MV-4-11 (cell line): Measurements from ENCODE around the gene PSME2.

Experiments used
- DNase-seq: peaks from one replicate; lab custom pipeline; 2025; lab: John Stamatoyannopoulos, UW

Gene PSME2

DNA sequence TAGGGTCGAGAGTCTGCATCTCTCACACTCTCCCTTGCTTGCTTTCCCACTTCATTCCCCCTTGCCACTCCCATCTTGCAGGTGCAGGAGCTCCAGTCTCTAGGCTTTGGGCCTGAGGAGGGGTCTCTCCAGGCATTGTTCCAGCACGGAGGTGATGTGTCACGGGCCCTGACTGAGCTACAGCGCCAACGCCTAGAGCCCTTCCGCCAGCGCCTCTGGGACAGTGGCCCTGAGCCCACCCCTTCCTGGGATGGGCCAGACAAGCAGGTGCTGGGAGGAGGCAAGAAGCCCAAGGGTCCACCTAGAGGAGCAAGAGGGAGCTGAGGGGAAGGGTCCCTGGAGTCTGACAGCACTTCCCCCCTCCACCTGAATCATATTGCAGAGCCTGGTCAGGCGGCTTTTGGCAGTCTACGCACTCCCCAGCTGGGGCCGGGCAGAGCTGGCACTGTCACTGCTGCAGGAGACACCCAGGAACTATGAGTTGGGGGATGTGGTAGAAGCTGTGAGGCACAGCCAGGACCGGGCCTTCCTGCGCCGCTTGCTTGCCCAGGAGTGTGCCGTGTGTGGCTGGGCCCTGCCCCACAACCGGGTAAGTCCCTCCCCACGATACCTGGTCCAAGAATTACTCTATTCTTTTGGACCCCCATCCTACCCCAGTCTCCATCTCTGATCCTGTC lies 5.1 kb upstream of the PSME2 start:
- DNase-seq: no peak

DNA sequence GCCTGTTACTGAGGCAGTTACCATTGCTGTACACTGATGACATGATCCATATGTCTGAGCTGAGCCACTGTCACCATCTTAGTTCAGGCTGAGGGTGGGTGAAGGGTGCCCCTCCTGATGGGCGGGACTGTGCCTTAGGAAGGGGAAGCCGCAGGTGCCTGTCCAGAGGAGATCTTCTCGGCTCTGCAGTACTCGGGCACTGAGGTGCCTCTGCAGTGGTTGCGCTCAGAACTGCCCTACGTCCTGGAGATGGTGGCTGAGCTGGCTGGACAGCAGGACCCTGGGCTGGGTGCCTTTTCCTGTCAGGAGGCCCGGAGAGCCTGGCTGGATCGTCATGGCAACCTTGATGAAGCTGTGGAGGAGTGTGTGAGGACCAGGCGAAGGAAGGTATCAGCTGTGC lies 4.6 kb upstream of the PSME2 start:
- DNase-seq: no peak

DNA sequence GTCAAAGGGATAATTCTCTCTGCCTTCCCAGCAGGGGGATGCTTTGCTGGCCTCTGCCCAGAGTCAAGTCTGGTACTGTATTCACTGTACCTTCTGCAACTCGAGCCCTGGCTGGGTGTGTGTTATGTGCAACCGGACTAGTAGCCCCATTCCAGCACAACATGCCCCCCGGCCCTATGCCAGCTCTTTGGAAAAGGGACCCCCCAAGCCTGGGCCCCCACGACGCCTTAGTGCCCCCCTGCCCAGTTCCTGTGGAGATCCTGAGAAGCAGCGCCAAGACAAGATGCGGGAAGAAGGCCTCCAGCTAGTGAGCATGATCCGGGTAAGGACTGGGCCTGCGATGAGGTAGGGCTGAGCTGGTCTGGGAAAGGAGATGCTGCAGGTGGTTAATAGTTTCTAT lies 4.2 kb upstream of the PSME2 start:
- no peak for DNase-seq

DNA sequence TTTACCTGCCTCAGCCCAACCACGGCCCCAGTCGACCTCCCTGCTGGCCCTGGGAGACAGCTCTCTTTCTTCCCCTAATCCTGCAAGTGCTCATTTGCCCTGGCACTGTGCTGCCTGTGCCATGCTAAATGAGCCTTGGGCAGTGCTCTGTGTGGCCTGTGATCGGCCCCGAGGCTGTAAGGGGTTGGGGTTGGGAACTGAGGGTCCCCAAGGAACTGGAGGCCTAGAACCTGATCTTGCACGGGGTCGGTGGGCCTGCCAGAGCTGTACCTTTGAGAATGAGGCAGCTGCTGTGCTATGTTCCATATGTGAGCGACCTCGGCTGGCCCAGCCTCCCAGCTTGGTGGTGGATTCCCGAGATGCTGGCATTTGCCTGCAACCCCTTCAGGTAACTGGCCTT lies 3.7 kb upstream of the PSME2 start:
- no peak for DNase-seq

DNA sequence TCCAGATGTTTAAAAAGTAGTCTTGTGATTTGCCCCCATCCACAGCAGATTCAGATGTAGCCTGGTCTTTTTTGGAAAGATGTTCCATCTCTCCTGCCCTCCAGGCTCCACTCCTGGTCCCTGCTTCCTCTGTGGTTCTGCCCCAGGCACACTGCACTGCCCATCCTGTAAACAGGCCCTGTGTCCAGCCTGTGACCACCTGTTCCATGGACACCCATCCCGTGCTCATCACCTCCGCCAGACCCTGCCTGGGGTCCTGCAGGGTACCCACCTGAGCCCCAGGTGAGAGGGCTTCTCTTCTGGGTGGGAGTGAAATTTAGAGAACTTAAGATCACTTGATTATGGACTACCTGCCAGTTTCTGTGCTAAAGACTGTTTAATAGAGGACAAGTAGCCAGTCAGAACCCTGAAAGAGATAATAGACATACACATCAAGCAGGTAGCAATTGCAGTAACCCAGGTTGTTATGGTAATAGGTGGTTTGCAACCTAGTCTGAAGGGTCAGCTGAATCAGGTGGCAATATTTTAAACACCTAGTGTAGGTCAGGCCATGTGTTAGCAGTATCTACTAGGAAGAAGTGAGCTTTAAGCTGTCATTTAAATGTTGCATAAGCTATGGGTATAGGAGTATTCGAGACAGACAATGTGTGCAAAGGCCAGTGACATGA lies 3.0 kb upstream of the PSME2 start:
- no peak for DNase-seq

DNA sequence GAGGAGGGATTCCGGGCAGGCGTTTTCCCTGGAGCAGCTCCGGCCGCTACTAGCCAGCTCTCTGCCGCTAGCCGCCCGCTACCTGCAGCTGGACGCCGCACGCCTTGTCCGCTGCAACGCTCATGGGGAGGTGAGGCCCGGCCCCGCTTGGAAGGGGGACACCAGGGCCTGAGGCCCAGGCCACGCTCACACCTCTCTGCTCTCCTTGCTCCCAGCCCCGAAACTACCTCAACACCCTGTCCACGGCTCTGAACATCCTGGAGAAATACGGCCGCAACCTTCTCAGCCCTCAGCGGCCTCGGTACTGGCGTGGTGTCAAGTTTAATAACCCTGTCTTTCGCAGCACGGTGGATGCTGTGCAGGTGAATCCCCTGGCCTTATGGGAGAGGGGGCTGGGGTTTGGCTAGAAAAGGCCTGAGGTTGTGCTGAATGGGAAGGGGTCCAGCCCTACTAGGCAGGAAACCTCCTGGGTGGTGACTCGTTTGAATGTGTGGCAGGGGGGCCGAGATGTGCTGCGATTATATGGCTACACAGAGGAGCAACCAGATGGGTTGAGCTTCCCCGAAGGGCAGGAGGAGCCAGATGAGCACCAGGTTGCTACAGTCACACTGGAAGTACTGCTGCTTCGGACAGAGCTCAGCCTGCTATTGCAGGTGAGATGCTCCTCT lies 1.5 kb upstream of the PSME2 start:
- DNase-seq: no peak

DNA sequence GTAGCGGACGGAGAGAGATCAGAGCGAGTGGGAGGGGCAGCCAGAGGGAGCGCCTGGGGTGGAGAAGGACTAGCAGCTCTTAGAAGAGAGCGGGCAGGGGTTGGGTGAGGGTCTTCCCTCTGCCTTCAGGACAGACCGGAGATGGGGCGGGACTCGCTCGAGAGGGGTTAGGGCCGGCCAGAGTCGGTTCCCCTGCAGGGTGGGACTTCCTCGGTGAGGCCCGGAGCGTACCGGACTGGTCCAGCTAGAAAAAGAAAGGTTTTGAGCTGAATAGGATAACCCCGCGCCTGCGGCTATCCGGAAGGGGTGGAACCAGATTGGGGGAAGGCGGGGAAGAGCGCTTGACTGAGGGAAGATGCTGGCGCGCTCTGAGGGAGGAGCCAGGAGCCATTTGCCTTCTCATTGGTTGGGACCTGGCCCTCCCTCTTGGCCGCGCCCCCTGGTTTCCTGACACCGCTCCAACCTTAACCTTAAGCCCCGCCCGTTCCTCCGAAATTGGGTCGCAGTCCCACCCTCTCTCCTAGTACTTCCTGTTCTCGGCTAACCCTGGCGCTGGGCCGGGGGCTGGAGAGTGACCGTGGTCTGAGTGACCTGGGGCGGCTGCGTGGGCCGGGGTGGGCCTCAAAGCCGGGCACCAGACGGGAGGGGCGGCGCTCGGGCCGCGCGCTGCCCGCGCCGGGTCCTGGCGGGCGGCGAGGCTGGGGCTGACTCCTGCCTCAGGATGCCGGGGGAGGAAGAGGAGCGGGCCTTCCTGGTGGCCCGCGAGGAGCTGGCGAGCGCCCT lies 759 bp upstream of the PSME2 start, which contains the start of gene RNF31:
RNF31 (plus strand) TSS at position 521 of the 783 bp plus-strand sequence; CDS start at position 722, 201 bp downstream.
- DNase-seq: peak; percentile 99

DNA sequence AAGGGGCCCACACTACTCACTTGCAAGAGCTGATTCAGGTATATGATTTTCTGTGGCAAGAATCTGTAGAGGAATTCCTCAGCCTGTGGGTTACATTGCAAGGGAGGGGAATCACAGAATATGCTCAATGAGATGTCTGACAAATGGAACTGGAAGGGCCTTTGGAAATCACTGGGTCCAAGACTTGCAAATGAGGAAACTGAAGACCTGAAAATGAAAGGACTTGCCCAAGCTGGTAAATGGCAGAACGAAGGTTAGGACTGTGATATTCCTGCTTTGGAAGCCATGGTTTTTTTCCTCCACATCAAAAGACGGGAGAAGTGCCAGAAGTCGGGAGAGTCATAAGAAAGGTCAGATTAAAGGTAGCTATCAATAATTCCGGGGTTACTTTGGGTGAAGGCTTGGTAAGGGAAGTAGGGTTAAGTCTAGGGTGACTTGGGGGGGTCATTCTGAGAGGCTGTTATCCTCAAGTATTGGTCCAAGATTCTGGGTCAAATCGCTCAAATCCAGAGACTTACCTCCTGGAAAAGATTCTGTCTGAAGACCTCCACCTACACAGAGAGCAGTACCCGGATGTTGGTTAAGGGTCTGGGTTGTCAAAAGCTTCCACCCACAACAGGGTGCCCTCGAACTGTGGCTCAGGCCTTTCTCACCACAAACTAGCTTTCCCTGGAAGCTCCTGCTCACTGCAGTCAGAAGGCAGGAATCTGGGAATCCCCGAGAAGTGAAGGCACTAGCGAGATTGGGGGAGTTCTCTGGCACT lies 539 bp downstream of the PSME2 start:
- DNase-seq: peak; percentile 23

DNA sequence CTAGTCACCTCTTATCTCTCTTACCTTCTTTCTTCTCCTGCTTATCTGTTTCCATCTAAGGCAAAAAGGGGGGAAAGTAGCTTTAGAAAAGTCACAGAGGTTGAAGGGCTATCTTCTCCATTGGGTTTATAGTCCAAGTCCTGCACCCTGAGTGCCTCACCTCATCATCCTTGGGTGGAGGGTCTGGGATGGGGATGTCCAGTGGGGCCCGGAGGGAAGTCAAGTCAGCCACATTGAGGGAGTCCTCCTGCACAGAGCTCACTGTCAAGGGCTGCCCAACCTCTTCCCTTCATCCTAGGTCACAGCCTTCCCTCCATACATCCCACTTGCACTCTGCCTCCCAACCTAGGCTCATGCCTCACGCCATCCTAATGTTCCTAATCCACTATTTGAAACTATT lies 1.2 kb downstream of the PSME2 start:
- no peak for DNase-seq

DNA sequence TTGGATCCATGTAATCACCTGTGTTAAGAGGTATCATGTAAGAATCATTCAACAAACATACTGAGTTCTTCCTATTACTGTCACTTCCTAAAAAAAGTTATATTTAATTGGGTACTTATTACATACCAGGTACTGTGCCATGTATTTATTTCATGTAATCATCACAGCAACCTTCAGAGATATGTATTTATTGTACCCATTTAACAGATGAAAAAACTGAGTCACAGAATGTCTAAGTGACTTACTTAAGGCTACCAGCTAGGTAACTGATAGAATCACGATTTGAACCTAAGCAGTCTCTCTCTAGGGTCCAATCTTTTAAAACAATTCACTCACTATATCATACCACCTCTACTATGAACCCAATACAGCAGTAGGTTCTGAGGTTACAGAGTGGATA lies 2.0 kb downstream of the PSME2 start:
- no peak for DNase-seq

DNA sequence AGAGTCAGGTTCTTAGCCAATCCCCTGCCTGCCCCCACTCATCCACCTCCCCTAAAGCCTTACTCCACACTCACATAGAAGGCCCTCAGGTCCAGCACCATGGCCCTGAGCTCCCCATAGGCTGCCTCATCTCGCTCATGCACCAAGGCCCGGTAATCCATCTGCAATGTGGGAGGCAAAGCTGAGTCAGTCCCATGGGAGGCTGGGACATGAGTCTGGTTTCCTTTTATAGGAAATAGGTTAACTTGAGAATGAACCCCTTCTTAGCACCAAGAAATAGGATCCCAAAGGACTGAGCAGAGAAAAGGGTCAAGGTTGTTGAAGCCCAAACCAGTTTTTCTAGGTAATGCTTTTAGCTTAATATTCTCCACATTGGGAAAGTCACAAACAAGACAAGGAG lies 2.9 kb downstream of the PSME2 start:
- no peak for DNase-seq

DNA sequence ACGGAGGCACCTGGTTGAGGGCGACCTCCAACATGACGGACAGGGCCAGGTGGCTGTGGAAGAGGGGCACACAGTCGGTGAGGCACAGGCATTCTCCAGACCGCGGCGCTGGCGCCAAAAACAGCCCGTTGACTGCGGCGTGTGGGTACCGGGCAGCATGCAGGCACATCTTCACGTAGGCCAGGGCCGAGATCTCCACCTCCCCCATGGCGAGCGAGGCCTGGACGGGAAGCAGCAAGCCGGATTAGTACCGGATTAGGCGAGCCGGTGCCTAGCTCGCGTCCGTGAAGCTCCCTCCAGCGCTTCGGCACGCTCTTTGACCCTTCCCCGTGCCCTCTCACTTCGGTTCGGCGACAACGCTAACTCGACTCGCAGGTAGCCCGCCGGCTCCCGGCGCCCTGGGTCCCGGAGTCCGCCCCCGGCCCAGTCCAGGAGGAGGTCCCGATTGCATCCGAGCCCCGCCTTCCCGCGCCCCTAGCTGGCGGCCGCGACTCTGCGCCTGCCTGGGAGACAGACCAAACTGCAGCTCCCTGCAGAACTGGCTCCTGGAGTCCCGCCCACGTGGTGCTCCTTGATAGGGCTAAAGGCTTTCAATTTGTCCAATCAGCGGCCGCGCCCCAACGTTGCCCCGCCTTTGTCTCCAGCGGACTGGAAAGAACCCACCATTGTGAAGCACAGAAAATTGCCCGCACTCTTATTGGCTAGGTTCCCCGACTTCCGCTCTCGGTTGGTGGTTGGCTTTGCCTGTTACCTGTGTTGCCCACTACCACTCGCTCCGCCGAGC lies 5.1 kb downstream of the PSME2 start, which contains the start of gene EMC9:
EMC9 (minus strand) TSS at position 495 of the 784 bp plus-strand sequence; CDS start at position 208, 287 bp downstream.
- peak; percentile 99 for DNase-seq

DNA sequence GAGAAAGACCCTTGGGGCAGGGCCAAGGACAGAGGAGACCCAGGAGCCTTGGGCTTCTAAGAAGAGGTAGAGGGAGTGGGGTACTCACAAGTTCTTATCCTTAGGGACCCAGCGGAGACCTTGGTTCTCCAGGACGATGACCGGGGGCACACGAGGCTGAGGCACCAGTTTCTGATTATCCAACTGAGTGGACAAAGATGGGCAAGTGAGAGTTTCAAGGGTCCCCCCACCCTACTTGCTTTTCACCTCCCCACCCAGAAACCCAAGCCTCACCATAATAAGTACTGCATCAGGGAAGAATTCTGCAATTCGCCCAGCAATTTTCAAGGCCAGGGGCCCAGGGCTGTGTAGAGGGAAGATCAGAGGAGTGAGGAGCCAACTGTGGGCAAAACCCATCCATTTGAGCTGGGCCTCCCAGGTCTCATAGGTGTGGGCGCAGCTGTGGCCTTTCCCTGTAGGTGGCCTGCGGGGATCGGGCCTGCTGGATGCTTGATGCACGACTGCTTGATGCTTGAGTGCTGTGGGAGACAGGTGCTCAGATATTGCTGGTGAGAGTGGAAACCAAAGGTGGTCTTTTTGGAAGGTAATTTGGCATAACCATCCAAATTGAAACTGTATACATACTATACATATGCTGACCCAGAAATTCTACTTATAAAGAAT lies 7.0 kb downstream of the PSME2 start:
- no peak for DNase-seq

DNA sequence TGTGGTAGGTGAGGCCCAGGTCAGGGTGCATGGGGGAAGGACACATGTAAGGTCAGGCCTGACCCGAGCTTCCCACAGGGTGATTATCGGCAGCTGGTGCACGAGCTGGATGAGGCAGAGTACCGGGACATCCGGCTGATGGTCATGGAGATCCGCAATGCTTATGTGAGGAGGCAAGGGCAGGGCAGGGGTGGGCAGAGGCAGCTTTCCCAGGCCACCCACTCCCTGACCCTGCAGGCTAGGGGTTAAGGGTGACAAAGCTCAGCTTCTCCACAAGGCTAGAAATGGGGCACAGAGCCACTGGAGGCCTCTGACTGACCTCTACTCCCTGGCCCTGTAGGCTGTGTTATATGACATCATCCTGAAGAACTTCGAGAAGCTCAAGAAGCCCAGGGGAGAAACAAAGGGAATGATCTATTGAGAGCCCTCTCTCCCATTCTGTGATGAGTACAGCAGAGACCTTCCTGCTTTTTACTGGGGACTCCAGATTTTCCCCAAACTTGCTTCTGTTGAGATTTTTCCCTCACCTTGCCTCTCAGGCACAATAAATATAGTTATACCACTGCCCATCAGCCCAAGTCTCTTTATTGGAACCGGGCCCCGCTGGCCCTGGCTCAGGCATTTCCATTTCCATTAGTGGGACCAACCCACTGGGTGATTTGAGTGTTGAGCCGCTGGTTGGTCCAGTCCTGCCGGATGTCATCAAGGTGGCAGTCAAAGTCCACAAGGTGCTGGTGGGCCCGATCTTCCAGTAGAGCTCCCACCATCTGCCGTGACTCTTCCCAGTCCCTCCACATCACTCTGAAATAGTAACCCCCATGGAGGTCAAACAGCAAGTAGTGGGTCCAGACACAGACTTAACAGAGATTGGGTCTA lies 7.8 kb downstream of the PSME2 start:
- DNase-seq: no peak

DNA sequence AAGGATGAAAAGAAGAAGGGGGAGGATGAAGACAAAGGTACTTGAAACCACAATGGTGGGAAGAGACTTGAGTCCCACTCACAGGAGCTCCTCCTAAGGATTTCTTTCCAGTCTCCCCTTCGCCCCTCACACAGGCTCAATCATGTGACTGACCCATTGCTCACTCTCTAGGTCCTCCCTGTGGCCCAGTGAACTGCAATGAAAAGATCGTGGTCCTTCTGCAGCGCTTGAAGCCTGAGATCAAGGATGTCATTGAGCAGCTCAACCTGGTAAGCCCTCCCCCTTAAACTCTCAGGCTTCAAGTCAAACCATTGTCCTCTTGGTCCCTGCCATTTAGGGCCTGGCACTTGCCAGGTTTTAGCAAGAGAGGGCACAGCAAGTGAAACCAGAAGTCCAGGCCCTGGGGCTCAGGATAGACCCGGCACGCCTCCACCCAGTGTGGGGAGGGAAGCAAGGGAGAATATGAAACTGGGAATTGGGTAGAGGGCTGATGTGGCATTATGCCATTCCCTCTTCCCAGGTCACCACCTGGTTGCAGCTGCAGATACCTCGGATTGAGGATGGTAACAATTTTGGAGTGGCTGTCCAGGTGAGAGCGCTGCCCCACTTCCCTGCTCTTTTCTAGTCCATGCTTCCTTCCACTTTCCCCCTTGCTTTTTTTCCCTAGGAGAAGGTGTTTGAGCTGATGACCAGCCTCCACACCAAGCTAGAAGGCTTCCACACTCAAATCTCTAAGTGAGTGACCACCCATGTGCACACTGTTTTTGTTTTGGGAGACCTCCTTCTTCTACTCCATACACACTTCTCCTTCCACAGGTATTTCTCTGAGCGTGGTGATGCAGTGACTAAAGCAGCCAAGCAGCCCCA lies 8.6 kb downstream of the PSME2 start:
- DNase-seq: no peak

DNA sequence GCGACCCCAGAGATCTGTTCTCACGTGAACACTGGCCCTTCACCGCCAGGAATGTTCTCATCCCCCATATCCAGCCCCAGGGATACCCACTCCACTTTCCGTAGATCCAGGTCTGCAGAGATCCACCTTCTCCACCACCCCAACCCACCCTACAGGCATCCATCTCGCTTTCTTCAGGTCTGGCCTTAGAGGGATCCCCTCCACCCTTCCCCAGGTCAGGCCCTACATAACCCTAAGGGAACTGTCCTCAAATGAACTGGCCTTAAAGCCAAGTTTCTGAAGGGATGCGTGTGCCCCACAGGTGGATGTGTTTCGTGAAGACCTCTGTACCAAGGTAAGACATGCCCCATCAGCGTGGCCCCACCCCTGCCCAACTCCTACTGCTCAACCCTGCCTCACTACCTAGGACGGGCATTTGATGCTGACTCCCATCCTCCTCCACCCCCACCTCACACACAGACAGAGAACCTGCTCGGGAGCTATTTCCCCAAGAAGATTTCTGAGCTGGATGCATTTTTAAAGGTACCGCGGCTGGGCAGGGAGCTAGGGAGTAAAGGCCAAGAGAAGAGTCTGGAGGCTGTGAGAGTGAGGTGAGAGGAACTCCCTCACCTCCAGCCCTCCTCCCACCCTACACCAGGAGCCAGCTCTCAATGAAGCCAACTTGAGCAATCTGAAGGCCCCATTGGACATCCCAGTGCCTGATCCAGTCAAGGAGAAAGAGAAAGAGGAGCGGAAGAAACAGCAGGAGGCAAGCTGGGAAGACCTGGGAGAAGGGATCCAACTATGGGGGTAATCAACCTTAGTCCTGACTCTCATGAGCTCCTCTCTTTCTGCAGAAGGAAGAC lies 9.5 kb downstream of the PSME2 start:
- DNase-seq: no peak
